ENCODE measurements around the gene CCT4. TPM values are rescaled to one million over a fixed set of nuclear protein-coding genes. Genes with fewer than 3 reads are reported as not detected.

Gene CCT4
- total RNA-seq, 2 experiments from 2014 or later: 136 to 138 TPM

- ChIA-PET POLR2A (no interaction called here), CTCF (no interaction called here)
Measured at GRCh38 chr2:61822255-61822654, 66.2 kb downstream of the CCT4 start.

More at GRCh38 chr2:61822255-61822654, 66.2 kb downstream of the CCT4 start:
- H3K27ac Mint-ChIP-seq: no peak overlapping the region
- no peaks in the 10 kb centered on the region for H3K4me1 Mint-ChIP-seq
- peaks cover 7% of the 10 kb centered on the region for H3K27me3 Mint-ChIP-seq
- no peak overlapping the region for H3K4me3 Mint-ChIP-seq
- H3K9me3 Mint-ChIP-seq: no peaks in the 10 kb centered on the region
- no peak for DNase-seq
- H3K36me3 Mint-ChIP-seq (ENCODE audit: low read depth): no peaks in the 10 kb centered on the region

Other genes with a start within 250 kb of the CCT4 start
- 1 to 10 TPM; 4.0 to 4.4 TPM for gene FAM161A, start 34.6 kb downstream of the CCT4 start, total RNA-seq
- gene COMMD1, start 17.0 kb upstream of the CCT4 start, total RNA-seq: 10 to 100 TPM; 29.1 to 30.6 TPM

All from activated CD4-positive, alpha-beta T cell treated with anti-CD3 and anti-CD28 coated beads, Interleukin-2, amount 10 ng/mL, durations not matched to agents 7 days and 5 days (primary cell).